GF-D8 (cell line): ENCODE results near the gene UBL7.
A peak's percentile ranks its signal among the peaks of the same experiment; 100 is the strongest.

ENCODE experiments used
- DNase-seq: peaks from one replicate; lab custom pipeline; 2025; lab: John Stamatoyannopoulos, UW

Gene UBL7

DNA sequence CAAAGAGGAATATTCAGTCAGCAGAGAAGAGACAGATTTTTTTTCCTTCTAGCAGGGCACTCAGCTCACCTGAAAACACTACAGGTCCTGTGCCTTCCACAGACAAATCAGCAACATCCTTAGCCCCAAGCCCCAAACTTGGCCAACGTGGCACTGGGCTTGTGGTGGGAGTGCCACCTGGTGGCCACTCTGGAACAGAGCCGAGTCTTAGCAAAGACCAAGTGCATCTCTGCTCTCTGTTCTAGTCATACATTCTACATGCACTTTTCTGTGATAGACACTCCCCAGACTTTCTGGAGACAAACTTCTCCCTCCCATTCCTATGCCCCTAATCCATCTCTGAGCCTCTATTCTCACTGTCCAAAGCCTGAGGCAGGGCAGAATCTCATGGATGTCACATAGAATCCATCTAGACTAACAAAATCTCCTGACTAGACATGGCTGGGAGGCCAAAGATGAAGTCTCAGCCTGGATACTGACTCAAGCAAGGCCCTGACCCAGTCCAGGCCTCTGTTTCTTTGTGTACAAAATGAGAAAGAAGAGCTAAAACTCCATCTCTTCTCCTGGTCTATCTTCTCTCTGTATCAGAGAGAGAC is 22.1 kb downstream of the UBL7 start:
- peak; percentile 32 for DNase-seq

GRCh38 chr15:74438206-74438605 is 22.8 kb downstream of the UBL7 start:
- DNase-seq: no peak

DNA sequence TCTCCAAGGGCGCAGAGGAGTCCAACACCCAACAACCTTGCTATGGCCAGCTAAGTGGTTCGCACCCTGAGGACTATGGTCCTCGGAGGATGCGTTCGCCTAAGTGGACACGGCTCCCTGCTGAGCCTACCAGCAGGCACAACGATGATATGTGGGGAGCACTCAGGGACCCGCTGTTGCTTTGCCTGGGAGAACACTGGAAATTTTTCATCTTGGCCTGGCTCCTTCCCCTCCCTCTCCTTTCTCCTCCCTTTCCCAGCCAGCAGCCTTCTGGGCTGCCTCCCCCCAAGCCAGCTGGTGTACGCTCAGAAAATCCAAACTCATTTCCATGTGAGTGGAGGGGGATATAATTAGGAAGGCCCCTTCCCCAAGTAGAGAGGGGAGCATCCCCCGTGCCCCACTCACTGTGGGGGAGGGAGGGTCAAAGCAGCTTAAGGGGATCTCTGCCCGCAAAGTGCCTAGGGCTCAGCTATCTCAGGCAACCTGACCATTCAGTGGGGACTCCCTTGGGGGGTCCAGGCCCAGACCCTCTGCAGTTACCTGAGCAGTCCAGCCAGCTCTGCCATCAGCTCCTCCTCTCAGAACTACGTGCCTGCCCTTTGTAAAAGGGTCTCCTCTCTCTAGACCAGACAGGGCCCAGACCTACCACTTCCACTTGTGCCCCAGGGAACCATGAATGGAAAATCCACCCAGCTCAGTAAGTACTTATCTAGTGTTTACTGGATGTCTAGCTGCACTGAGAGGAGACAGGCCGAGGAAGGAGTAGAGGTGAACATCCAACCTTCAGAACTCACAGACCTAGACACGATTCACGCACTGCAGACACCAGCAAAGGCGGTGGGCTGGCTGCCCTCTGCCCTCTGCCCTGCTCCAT is 26.5 kb downstream of the UBL7 start:
- DNase-seq: no peak

- DNase-seq: peak; percentile 76
Observed at GRCh38 chr15:74433592-74434262, 27.2 kb downstream of the UBL7 start, which contains the start of gene SEMA7A. SEMA7A (minus strand) TSS chr15:74433958; CDS start chr15:74433918, 40 bp downstream.

GRCh38 chr15:74432968-74433591 is 27.9 kb downstream of the UBL7 start:
- DNase-seq: no peak

DNA sequence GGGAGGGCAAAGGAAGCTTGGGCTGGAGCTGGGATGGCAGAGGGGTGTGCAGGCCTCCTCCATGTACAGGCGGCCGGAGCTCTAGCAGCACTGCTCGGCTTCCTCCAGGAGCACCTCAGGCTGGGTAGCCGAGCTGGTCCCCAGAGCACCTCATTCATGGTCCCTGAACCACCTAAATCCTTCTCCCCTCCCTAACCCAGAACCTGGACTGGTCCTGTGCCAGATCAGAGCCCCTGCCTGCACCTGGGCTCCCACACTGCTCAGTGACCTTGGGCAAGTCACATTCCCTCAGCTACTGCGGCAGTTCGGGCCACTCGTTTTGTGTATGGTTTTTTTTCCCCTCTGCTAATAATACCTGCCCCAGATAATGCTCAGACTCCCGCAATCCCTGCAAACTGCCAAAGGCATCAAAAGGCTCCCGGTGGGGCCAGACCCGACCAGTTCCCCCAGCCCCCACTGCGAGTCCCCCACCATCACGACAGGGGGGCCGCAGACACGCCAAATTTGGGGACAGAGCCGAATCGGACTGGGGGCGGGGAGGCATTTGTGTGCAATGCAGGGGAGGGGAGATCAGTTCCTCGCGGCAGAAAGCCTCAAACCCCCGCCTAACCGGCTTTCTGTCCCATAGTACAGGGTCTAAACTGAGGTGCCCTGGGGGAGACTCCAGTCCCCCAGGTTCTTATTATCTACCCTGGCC is 28.5 kb downstream of the UBL7 start:
- no peak for DNase-seq

DNA sequence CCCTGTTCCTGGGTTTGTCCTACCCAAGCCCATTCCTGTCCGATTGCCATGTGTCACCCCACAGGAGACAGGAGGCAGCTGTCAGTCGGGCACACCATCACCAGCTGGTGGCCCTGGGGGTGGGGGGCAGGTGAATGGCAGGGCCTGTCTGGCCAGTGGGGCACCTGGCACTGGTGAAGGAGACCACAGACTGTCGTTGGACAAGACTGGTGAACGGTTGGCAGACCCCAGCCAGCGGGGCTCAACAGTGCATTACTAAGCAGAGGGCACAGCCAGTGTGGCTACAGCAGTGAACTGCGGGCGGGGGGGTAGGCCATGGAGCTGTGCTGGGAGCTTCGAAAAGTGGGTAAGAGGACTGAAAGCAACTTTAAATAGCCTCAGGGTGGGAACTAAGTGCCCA is 29.3 kb downstream of the UBL7 start:
- no peak for DNase-seq

- DNase-seq: no peak
Observed at GRCh38 chr15:74431116-74431515, 29.8 kb downstream of the UBL7 start.

DNA sequence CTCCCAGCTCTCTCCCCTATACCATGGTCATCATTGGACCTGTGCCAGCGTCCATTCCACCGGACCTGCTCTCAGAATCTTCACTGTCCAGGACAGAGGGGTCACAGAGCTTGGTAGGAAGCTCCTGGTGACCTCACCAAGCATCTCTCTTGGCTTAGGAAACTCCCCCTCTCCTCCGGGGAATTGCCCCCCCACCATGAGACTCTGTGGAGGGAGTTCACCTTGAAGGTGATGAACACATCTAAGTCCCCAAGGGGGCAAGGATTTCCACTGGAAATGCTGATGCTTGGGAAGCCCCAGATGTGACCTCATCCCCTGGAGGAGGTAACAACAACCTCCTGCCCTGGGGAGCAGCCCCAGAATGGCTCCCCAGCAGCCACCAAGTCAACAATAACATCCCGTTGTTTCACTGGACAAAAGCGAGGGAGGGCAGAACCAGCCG is 30.4 kb downstream of the UBL7 start:
- DNase-seq: no peak

DNA sequence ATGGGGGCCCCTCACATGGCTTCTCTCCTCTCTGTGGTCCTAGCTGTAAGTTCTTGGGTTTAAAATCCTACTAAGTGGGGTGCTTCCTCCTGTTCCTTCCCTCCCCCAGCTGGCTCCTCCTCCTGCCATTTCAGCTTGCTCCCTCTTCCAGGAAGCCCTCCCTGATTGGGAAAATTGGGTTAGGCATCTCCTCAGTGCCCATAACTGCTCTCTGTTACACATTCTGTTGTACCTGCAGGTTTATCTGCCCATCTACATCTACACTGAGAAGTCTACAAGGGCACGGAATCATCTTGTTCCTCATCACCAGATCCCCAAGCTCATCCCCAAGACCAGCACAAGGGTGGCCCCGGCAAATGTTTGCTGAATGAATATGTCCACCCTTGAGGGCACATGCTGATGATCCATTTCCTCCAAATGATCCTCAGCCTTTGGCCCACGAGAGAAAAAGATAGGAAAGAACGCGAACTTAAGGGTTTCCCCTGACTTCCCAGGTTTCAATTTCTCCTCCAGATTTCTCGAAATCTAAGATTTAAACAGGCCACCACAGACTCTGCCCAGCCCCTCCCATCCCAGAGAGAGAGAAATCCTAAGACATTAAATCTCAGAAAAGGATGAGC is 31.1 kb downstream of the UBL7 start:
- DNase-seq: no peak

DNA sequence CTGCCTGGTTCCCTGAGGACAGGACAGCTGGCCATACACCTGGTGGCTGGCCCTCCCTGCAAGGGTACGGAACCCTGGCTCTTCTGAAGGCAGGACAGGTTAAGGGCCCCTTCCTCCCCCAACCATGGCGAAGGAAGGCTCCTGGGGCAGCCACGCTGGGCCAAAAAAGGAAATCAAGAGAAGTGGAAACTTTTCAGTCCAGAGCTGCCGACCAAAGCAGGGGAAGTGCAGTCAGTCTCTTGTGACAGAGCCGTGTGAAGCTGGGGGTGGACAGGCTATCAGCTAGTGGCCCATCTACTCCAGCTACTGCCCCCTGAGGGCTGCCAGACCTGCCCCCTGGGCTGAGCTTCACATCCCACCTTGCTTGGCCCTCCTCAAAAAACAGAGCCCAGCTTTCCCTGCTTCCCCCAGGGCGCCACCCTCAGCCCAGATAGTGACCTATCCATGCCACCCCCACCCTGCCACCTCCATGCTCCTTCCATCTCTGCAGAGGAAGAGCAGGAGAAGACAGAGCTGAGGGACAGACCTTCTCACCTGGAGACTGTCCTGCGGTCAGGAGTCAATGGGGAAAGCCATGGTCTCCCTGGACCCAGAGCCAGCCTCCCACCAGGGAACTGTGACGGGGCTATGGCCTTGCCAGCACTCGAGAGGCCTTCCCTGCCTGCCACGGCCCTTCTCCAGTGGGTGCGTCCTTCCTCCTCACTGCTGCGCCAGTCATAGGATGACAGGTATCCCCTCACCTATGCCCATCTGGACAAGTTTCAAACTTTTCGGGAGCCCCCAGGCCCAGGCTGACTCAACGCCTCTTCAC is 31.8 kb downstream of the UBL7 start:
- DNase-seq: peak; percentile 2

DNA sequence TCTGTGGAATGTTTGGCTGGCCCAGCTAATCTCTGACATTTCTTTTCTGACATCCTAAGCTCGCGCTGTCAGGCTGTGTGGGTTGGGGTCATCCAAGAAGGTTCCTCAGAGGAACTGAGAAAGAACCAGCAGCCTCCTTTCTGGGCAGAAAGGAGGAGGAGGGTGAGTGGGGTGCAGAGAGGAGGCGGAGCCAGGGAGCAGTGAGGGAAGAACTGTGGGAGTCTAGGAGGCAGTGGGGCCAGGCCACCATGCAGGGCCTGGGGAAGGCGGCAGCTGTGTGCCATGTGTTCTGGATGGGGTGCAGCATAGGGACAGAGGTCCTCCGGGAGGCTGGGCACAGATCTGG is 32.5 kb downstream of the UBL7 start:
- DNase-seq: no peak

DNA sequence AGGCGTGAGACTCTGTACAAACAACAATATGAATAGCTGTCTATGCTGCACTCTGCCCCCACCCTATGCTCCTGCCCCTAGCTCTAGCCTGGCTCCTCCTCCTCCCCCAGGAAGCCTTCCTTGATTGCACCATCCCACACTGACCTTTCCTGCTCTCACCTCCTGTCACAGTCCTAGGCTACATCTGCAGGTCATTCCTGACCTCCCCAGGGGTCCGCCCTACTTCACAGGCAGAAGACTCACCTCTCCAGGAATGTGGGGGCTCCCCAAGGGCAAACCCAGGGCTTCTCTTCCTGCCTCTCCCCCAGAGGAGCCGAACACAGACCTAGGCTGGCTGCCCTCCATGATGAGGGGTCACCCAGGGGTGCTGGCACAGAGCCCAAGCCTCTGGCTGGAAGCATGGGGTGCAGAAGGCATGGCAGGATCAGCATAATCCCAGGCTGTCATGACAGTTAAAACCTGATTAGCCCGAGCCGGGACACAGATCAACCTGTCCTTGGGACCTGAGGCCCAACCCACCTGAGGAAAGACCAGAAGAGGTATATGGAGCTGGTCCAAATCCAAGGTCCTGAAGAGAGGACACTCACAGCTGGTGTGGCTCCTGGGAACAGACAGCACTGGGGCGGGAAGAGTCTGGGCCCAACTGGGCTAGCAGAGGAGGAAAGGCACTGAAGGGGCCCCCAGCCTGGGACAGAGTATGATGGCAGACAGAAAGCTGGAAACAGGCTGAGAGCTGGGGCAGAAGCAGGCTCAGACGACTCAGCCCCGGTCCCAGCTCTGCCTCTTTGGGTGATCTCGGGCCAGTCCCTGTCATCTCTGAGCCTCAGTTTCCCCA is 33.1 kb downstream of the UBL7 start:
- no peak for DNase-seq

DNA sequence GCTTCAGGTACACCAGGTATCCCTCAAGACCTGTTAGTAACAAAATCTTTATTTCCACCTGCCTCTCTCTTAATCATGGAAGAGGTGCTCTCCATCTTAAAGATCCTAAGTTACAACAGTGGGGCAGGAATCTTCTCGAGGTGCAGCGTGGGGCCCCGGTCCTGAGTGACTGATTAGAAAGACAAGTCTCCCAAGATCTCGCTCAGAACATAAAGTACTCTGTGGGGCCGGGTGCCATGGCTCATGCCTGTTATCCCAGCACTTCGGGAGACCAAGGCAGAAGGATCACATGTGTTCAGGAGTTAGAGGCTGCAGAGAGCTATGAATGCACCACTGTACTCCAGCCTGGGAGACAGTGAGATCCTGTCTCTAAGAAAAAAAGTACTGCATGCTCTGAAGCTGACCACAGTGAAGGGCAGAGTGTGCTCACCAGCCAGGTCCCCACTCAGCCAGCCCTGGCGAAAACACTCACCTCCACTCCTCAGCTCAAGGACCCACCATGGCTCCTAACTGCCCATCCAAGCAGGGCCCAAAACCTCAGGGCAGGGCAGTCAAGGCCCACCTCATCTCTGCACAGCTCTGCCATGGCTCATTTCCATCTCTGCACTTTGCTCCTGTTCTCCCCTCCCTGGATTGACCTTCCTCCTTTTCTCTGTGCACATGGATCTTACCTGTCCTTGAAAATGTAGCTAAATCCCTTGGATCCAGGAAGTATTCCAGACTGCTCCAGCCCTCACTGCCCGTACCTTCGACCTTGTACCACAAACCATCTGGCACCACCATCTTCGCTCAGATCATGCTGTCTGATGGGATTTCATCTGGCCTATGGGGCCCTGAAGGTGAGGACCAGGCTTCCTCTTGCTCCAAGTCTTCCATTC is 34.3 kb downstream of the UBL7 start:
- no peak for DNase-seq

GRCh38 chr15:74425630-74426029 is 35.3 kb downstream of the UBL7 start:
- DNase-seq: no peak

DNA sequence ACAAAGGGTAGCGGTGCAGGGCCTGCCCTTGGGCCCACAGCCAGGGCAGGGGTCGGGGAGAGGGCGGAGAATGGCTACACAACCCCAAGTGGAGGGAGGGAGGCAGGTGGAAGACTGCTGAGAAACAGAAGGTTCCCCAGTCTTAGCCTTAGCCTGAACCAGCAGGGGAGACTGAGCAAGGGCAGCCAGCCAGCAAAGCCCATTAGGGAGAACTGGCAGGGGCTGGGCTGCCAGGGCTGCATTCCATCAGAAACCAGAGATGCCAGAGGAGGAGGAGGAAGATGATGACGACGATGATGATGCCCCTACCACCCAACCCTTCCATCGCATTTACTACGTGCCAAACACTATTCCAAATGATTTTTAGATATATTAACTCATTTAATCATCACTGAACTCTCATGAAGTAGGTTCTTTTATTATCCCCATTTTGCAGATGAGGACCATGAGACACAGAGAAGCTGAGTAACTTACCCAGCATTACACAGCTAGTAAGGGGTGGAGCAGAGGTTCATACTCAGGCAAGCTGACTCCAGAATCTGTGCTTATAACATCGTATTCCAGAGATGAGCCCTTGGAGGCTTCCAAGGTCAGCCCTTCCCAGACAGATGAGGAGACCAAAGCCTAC is 35.9 kb downstream of the UBL7 start:
- no peak for DNase-seq

GRCh38 chr15:74423431-74424257 is 37.3 kb downstream of the UBL7 start:
- no peak for DNase-seq
